Measurements from ENCODE around the gene KCNJ12.
"Not testable (repeated sequence)": the region's sequence is repeated elsewhere in the genome, so short reads cannot be mapped to it uniquely, and the experiment has no call there.

KCNJ12 gene

GRCh38 chr17:21343061-21343949 is 32.9 kb upstream of the KCNJ12 start:
- H3K9ac ChIP-seq (ENCODE audit: low read depth, low read length); H3K36me3 ChIP-seq (ENCODE audit: control insufficient read depth, insufficient read depth, low read length); H3K27me3 ChIP-seq (ENCODE audit: control insufficient read depth, insufficient read depth, low read length); H3K9me3 ChIP-seq (ENCODE audit: control insufficient read depth, insufficient read depth, low read length); H3K4me1 ChIP-seq (ENCODE audit: control insufficient read depth, insufficient read depth, low read length); H3K4me3 ChIP-seq (ENCODE audit: low read depth, low read length): not testable (repeated sequence)

- not testable (repeated sequence) for H3K4me3 ChIP-seq (ENCODE audit: low read depth, low read length); H3K4me1 ChIP-seq (ENCODE audit: control insufficient read depth, insufficient read depth, low read length); H3K9me3 ChIP-seq (ENCODE audit: control insufficient read depth, insufficient read depth, low read length); H3K9ac ChIP-seq (ENCODE audit: low read depth, low read length); H3K36me3 ChIP-seq (ENCODE audit: control insufficient read depth, insufficient read depth, low read length); H3K27me3 ChIP-seq (ENCODE audit: control insufficient read depth, insufficient read depth, low read length)
These were observed 31.4 kb upstream of the KCNJ12 start for GRCh38 chr17:21344801-21345200.

- H3K36me3 ChIP-seq (ENCODE audit: control insufficient read depth, insufficient read depth, low read length): no peaks in the 10 kb centered on the region
- H3K4me3 ChIP-seq (ENCODE audit: low read depth, low read length): no peak overlapping the region
- H3K27me3 ChIP-seq (ENCODE audit: control insufficient read depth, insufficient read depth, low read length): no peaks in the 10 kb centered on the region
- no peaks in the 10 kb centered on the region for H3K4me1 ChIP-seq (ENCODE audit: control insufficient read depth, insufficient read depth, low read length)
- H3K9ac ChIP-seq (ENCODE audit: low read depth, low read length): no peak overlapping the region
- H3K9me3 ChIP-seq (ENCODE audit: control insufficient read depth, insufficient read depth, low read length): no peaks in the 10 kb centered on the region
These were observed 30.9 kb upstream of the KCNJ12 start for GRCh38 chr17:21345236-21345635.

GRCh38 chr17:21346107-21346506 is 30.1 kb upstream of the KCNJ12 start:
- not testable (repeated sequence) for H3K27me3 ChIP-seq (ENCODE audit: control insufficient read depth, insufficient read depth, low read length); H3K4me1 ChIP-seq (ENCODE audit: control insufficient read depth, insufficient read depth, low read length); H3K9me3 ChIP-seq (ENCODE audit: control insufficient read depth, insufficient read depth, low read length); H3K36me3 ChIP-seq (ENCODE audit: control insufficient read depth, insufficient read depth, low read length); H3K4me3 ChIP-seq (ENCODE audit: low read depth, low read length); H3K9ac ChIP-seq (ENCODE audit: low read depth, low read length)

- not testable (repeated sequence) for H3K27me3 ChIP-seq (ENCODE audit: control insufficient read depth, insufficient read depth, low read length); H3K4me3 ChIP-seq (ENCODE audit: low read depth, low read length); H3K4me1 ChIP-seq (ENCODE audit: control insufficient read depth, insufficient read depth, low read length); H3K36me3 ChIP-seq (ENCODE audit: control insufficient read depth, insufficient read depth, low read length); H3K9ac ChIP-seq (ENCODE audit: low read depth, low read length); H3K9me3 ChIP-seq (ENCODE audit: control insufficient read depth, insufficient read depth, low read length)
These were observed 29.4 kb upstream of the KCNJ12 start for GRCh38 chr17:21346651-21347250.

GRCh38 chr17:21347660-21348059 is 28.5 kb upstream of the KCNJ12 start:
- H3K4me1 ChIP-seq (ENCODE audit: control insufficient read depth, insufficient read depth, low read length); H3K9me3 ChIP-seq (ENCODE audit: control insufficient read depth, insufficient read depth, low read length); H3K9ac ChIP-seq (ENCODE audit: low read depth, low read length); H3K36me3 ChIP-seq (ENCODE audit: control insufficient read depth, insufficient read depth, low read length); H3K4me3 ChIP-seq (ENCODE audit: low read depth, low read length); H3K27me3 ChIP-seq (ENCODE audit: control insufficient read depth, insufficient read depth, low read length): not testable (repeated sequence)

- not testable (repeated sequence) for H3K4me3 ChIP-seq (ENCODE audit: low read depth, low read length); H3K27me3 ChIP-seq (ENCODE audit: control insufficient read depth, insufficient read depth, low read length); H3K9me3 ChIP-seq (ENCODE audit: control insufficient read depth, insufficient read depth, low read length); H3K4me1 ChIP-seq (ENCODE audit: control insufficient read depth, insufficient read depth, low read length); H3K9ac ChIP-seq (ENCODE audit: low read depth, low read length); H3K36me3 ChIP-seq (ENCODE audit: control insufficient read depth, insufficient read depth, low read length)
These were observed 27.9 kb upstream of the KCNJ12 start for GRCh38 chr17:21348081-21348925.

- not testable (repeated sequence) for H3K9ac ChIP-seq (ENCODE audit: low read depth, low read length); H3K4me3 ChIP-seq (ENCODE audit: low read depth, low read length); H3K4me1 ChIP-seq (ENCODE audit: control insufficient read depth, insufficient read depth, low read length); H3K27me3 ChIP-seq (ENCODE audit: control insufficient read depth, insufficient read depth, low read length); H3K9me3 ChIP-seq (ENCODE audit: control insufficient read depth, insufficient read depth, low read length); H3K36me3 ChIP-seq (ENCODE audit: control insufficient read depth, insufficient read depth, low read length)
These were observed 27.3 kb upstream of the KCNJ12 start for GRCh38 chr17:21348926-21349261.

GRCh38 chr17:21349358-21350050 is 26.7 kb upstream of the KCNJ12 start:
- H3K9ac ChIP-seq (ENCODE audit: low read depth, low read length): not testable (repeated sequence)

GRCh38 chr17:21350495-21350894 is 25.7 kb upstream of the KCNJ12 start:
- H3K27me3 ChIP-seq (ENCODE audit: control insufficient read depth, insufficient read depth, low read length); H3K9ac ChIP-seq (ENCODE audit: low read depth, low read length); H3K9me3 ChIP-seq (ENCODE audit: control insufficient read depth, insufficient read depth, low read length); H3K36me3 ChIP-seq (ENCODE audit: control insufficient read depth, insufficient read depth, low read length); H3K4me1 ChIP-seq (ENCODE audit: control insufficient read depth, insufficient read depth, low read length); H3K4me3 ChIP-seq (ENCODE audit: low read depth, low read length): not testable (repeated sequence)

More at GRCh38 chr17:21349358-21350050, 26.7 kb upstream of the KCNJ12 start:
- H3K4me1 ChIP-seq (ENCODE audit: control insufficient read depth, insufficient read depth, low read length); H3K27me3 ChIP-seq (ENCODE audit: control insufficient read depth, insufficient read depth, low read length); H3K9me3 ChIP-seq (ENCODE audit: control insufficient read depth, insufficient read depth, low read length); H3K36me3 ChIP-seq (ENCODE audit: control insufficient read depth, insufficient read depth, low read length); H3K4me3 ChIP-seq (ENCODE audit: low read depth, low read length): not testable (repeated sequence)

- Histone ChIP-seq H3K9ac (ENCODE audit: low read depth, low read length) (no peak overlapping the region), H3K36me3 (ENCODE audit: control insufficient read depth, insufficient read depth, low read length) (no peaks in the 10 kb centered on the region), H3K4me3 (ENCODE audit: low read depth, low read length) (no peak overlapping the region), H3K9me3 (ENCODE audit: control insufficient read depth, insufficient read depth, low read length) (no peaks in the 10 kb centered on the region), H3K27me3 (ENCODE audit: control insufficient read depth, insufficient read depth, low read length) (no peaks in the 10 kb centered on the region), H3K4me1 (ENCODE audit: control insufficient read depth, insufficient read depth, low read length) (no peaks in the 10 kb centered on the region)
These were observed 24.6 kb upstream of the KCNJ12 start for GRCh38 chr17:21351366-21352065.

Data from iPS-15b (cell line).